ENCODE data around the gene C2CD3.

Gene C2CD3, protein sequence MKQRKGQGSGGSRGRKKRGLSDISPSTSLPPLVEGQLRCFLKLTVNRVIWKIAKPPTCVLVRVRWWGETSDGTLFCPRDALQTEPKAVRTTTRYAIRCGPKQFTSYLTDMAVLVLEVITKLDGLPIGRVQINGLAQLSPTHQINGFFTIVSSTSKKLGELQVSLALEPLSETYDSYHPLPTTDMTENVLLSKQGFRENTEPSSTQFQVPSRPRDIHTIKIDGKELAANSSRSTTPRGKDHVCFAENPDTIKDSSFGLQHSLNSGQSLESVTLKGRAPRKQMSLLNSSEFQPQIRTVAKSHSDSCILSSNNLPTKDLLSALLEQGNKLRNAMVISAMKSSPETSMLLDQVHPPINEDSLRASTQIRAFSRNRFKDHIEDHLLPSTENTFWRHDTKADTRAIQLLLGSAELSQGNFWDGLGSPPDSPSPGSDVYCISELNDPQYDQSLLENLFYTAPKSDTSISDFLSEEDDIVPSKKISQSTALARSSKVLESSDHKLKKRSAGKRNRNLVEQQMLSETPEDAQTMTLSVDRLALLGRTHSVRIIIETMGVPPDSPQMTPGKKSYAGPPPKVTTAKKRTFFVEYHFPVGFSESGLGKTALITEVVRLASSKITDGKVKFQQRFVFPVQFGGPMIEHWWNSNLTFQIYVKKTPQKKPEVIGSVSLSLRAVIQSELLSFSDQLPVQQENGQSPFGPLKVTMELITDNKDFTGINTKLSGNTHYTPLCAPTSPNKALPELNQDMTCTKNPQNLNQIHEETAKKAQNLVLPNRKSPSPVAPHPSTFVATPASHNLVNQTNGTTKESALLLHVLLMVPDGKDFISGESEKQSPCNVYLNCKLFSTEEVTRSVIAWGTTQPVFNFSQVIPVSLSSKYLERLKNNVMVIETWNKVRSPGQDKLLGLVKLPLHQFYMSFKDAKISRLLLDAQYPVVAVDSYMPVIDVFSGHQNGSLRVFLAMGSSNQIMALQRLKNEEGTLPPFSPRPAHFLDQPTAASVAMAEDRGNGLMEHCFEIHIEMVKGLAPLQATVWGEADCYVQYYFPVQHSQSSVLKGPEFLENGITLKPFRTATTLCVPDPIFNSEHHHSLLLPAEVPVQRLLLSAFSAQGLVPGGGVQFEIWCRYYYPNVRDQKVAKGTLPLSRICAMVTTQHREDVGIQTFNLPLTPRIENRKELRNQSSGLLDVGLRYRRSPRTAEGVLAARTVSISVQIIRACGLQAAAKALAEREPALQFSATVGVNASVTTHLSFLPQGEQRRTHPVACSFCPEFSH (N-terminal part only)

DNA sequence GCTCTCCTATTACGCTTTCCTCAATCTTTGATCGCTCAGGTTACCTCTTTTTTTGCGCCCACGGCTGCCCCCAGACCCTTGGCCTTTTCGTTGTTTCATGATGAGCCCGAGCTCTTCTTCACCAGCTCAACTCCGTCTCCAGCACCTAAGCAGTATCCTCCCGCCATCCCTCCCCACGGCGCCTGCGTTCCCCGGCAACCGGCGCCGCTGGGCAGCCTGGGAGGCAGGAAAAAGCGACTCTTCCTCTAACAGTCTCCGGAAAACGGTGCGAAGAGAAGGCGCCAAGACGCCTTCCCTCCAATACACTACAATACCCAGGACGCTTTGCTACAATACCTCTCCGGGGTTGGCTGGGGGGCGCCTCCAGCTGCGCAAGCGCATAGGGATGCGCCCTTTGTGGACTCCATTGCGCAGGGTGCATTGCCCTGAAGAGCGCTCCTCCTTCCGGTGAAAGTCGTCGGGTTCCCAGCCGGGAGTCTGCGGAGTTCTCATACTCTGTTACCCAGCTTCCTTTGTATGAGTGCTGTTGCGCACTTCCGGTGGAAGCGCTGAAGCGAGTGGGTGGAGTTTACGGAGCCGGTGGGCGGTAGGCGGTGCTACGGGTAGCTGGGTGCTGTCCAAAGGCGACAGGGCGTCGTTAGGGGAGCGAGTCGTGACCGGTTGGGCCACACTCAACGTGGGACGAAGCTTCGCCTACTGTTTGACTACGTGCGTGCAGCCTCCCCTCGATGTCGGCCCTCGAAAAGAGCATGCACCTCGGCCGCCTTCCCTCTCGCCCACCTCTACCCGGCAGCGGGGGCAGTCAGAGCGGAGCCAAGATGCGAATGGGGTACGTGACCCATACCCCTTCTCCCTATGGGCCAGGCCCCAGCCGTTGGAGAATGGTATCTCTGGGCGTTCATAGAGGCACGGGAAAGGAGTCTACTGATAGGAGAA lies at the start of gene C2CD3, which contains the start of gene PPME1:
C2CD3 (minus strand) TSS at position 309 of the 936 bp plus-strand sequence; CDS start at position 99, 210 bp downstream.
PPME1 (plus strand) TSS at position 596 of the 936 bp plus-strand sequence; CDS start at position 729, 133 bp downstream.
- DNase-seq, result peak; percentile 99

DNA sequence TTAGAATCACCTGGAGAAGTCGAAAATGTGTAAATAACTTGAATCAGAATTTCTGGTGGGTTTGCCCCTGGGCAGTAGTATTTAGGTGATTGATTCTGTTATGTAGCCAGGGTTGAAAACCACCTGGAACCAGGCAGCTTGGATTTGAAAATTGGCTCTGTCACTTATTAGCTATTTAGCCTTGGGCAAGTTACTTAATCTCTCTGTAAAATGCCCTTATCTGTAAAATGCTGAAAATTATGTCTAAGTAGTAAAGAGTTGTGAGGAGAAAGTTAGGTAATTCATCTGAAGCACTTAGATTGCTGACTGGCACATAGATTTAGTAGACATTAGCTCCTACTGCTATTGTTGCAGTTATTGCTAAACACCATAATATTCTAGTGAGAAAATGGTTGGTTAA lies 49.6 kb upstream of the C2CD3 start:
- DNase-seq, result no peak

DNA sequence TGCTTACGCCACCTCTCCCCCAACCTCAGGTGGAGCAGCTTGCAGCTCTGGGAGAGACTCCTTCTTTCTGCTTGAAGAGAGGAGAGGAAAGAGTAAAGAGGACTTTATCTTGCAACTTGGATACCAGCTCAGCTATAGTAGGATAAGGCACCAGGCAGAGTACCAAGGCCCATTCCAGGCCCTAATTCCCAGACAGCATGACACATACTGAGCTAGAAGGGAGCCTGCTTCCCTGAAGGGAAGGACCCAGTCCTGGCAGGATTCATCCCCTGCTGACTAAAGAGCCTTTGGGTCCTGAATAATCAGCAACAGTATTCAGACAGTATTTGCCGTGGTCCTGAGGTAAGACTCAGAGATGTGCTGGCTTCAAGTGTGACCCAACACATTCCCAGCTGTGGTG lies 41.7 kb upstream of the C2CD3 start:
- DNase-seq, result no peak

DNA sequence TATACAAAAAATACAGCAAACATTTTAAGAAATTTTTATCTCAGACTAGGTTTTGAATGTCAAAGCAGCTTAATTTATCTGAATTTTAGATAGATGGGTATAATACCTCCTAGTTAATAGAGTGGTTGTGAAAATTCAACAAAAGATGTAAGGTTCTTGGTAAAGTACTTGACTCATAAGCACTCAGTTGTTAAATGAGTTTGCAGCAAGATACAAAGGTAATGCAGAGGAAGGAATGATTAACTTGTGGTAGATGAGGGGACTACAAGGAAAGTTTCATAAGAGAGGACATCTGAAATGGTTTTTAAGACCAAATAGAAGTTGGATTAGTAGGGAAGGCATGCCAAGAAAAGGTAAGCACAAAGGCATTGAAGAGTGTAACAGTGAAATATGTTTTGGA lies 37.7 kb upstream of the C2CD3 start:
- DNase-seq, result no peak

DNA sequence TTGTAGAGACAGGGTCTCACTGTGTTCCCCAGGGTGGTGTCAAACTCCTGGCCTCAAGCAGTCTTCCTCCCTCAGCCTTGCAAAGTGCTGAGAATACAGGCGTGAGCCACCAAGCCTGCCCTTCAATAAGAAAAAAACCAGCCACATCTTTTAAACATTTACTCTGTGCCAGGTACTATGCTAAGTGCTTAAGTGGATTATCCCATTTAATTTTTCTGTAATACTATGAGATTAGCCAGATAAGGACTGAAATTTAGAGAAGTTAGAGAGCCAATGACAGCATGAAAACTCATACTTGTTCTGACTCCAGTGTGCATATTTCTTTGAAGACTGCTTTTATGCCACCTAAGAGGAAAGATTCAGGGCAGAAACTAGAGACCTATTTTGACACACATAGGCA lies 35.9 kb upstream of the C2CD3 start:
- no peak for DNase-seq

DNA sequence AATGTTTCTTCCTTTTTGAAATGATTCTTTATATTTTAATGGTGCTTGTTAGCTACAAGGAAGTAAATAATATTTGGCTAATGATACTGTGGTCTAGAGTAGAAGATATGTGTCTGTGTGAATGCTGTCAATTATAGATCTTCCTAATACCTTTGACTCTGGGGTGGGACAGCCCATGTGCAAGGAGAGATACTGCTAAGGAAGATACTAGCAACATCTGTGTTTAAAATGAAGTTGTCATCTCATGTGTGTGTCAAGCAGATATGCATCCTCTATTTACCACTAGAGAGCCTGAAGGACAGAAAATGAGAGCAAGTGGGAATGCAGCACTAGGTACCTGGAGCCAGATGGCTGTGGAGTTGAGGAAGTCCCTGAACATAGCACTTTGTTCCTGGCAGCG lies 34.4 kb upstream of the C2CD3 start:
- DNase-seq, result no peak

DNA sequence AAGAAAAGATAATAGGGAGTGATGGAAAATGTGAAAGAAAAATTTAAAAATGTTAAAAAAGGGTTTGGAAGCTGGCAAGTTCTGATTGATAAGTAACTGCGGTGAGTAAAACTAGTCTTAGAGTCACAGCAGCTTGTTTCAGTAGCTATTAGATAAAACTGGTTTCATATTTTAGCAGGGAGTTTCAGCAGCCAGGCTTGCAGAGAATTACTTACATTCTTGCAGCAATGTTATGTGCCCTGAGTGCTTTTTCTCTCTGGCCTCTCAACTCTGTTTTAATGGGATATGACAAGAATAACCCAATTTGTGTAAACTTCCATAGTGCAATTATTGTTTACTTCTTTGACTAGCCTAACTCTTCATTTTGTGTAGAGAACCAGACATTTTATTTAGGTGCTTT lies 33.9 kb upstream of the C2CD3 start:
- DNase-seq, result no peak

DNA sequence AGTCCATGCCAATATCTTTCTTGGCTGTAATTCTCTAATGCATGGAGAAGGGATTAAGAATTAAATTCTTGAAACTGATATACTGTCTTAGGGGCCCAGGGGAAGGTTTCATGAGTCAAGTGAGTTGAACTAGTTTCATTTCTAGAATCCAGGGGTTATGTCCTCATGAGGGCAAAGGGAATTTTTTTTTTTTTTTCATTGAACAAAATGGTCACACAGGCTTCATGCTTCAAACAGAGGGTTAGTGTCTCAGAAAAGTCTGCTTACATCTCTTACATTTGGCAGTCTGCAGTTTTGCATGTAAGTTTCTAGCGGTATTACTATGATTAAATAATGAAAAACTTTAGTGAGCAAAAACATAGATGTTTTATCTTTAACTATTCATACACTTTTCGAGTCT lies 33.2 kb upstream of the C2CD3 start:
- no peak for DNase-seq

DNA sequence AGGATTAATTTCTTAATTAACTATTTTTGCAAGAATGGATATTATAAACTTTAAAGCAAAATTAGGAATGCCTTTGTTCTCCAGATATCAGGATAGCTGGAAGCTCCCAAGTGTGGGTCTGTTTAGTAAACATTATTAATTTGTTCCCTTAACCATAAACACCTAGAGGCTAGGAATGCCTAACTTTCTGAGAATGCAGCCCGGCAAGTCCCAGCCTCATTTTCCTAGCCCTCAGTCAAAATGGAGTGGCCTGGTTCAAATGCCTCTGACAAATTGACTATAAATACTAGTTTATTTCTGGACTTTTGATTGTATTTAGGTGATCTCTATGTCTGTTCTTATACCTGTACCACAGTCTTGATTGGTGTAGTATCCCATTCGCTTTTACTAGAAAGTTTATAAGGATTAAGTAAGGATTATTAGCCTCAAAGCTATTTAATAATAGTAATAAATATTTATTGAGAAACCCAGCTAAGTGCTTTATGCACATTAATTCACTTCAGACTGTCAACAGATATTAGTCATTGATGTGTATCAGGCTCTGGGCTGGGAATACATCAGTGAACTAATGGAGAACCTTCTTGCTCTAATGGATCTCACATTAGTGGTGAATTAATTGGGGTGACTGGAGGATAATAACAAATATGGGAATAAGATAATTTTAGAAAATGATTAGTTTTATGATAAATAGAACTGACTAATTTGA lies 26.1 kb upstream of the C2CD3 start:
- DNase-seq, result no peak

DNA sequence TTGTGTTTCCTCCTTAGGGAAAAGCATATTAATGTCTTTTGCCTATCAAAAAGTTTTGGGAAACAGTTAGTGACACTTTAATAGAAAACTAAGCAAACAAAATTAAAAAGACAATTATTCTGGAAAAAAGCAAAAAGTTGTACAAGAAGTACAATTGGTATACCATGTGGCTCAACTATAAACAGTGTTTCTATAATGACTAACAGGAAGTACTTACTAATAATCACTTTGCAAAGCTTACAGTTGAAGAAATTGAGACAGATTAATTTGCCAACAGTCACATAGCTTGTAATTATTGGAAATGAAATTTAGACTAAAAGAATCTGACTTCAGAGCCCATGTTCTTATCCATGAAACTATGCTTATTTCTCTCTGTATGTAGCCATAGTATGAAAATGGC lies 25.0 kb upstream of the C2CD3 start:
- no peak for DNase-seq

DNA sequence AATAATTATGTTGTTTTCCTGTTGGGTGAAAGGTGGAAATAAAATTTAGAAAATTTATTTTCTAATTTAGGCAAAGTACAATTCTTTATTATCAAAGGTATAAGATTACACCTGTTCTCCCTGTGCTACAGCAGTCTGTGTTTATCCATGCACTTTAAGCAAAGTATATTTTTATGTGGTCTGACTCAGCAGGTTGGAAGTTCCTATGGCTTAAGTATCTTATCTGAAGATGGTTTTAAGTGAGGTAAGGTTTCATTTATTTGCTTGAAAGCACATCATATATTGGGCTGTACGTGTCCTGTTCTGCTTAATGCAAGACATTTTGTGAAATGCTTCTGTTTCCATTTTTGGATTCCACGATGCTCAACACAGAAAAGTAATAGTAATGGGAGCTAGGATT lies 14.9 kb upstream of the C2CD3 start:
- DNase-seq, result no peak

DNA sequence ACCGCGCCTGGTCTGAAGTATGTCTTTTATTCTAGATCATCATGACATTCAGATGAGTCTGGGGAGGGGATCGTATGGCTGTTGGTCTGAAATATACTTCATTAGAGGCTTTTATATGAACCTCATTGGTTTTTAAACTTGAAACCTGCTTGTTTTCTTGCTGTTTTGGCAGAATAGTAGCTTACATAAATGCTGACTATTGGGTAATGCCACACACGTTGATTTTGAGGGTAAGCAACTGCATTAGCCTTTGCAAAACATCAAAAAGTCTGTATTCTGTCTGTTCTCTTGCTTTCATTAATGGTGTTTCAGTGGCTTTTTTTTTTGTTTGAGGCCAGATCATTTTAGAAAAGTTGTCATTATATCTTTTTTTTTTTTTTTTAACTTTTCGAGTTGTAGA lies 14.5 kb upstream of the C2CD3 start:
- DNase-seq, result no peak

DNA sequence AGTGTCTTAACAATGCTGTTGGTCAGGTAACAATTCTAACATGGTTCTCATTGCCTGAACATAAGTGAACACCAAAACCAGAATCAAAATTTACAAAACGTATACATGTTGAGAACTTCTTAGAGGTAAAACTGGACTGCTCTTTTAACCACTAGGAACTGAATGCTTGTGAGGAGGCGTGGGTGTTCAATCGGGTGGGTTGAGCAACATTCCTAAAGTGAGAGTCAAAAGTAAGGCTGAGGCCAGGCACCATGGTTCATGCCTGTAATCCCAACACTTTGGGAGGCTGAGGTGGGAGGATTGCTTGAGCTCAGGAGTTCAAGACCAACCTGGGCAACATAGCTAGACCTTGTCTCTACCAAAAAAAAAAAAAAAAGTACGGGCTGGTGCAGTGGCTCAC lies 11.8 kb upstream of the C2CD3 start:
- DNase-seq, result no peak

DNA sequence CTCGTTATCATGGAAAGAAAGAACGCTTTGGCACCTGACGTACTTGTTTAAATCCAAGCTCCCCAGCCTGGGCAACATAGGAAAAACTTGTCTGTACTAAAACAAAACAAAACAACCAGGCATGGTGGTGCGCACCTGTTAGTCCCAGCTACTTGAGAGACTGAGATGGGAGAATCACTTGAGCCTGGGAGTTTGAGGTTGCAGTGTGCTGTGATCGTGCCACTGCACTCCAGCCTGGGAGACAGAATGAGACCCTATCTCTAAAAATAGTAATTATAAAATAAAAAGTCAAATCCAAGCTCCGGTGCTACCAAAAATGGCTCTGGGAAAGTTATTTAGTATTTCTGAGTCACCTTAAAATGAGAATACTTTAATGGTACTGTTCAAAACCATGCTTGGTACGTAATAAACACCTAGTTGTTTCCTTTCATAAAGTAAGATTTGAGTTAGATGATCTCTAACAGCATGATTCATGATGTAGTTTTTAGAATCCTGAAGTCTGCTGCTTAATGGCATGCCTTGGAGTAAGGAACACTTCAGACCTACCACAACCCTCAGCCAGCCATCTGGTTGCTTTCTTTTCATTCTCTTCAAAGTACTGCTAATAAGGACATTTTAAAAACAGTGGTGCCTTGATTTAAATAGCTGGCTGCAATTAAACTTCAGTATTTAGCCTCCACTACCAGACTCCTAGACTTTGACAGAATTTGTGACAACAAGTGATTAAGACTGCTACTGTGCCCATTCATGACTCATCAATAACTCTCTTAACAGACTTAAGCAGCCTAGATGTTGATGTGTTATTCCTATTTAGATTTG lies 8.6 kb upstream of the C2CD3 start:
- no peak for DNase-seq

DNA sequence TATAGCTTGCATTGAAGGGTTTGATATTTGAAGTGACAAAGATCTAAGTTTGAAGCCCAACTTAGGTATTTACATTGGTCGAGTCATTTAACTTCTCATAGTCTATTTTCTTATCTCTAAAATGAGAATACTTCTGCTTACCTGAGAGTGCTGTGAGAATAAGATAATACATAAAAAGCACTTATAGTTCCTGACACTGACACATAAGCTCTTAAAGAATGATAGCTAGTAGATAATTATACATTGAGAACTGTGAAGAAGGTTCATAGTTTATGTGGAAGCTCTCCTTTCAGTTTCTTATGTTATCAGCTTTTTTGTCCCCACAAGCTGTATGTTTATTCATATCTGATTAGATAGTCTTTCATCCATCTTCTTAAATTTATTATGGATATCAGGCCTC lies 5.1 kb upstream of the C2CD3 start:
- no peak for DNase-seq

DNA sequence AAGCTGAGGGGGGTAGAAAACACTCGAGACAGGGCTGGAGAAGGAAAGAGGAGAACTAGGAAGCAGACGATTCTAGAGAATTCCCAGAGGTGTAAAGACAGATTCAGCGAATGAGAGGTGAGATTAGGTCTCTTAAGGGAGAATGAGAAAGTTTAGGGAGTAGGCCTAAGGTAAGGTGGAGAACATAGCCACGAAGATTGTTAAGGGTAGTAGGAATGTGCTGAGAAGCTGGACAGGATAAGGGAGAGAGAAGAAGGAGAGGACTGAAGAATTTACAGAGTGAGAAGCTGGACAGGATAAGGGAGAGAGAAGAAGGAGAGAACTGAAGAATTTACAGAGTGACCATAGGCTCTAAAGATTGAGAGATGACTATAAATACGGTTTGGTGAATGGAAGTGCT lies 1.2 kb upstream of the C2CD3 start:
- no peak for DNase-seq

DNA sequence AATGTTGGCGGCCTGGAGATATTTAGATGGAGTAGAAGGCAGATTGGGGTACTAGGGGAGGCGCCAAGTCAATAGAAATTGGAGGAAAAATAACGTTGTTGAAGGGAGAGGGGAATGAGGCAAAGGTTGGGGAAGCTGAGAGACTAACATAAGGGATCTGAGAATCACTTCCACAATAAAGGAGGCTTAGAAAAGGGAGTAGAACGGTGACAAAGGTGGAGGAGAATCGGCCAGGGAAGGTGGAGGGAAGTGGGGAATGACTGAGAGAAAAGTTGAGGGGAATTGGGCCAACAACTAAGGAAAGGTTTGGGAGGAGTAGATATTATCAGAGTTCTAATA lies 797 bp upstream of the C2CD3 start:
- DNase-seq, result peak in 1 of 2 experiments; percentile 31

DNA sequence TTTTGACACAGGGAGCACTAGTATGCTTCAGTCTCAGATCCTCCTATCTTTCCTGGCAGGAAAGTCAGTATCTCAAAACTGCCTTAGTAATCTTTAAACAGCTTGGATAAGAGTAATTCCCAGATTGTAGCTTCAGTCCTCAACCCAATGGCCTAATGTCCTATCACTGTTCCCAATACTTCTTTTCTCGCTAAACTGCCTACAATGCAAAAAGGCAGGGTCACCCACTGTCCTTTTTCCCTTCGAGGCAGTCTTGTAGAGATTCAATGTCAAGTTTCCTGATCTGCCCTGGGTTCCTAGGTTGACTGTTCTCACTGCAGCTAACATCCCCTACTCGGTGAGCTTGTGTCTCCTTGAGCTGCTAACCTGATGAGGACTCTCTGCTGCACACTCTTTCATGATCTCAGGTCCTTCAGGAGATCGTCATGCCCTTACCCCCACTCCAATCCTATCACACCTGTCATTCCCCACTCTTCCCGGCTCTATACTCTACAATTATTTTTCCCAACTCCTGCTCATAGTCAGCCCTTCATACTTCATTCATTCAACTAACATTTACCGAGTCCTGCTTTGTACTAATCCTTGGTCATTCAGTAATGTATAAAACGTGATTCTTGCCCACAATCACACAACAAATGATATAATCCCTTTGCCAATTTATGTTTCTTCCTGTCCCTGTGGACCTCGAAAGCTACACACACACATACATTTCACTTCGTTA lies 904 bp downstream of the C2CD3 start:
- no peak for DNase-seq

DNA sequence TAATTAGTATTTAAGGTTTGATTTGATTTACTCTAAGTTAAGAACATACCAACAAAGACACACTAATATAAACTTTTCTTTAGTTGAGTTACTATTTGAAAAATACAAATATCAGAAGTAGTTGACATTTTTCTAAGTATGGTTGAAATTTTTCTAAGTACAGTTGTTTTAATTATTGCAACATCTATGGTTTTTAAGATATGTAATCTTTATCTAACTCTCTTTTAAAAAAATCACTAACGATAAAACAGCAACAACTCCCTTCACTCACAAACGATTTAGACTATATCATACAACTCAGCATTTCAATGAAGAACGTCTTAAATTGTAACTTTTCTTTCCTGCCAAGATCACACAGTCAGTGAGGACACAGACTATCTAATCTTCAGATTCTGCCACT lies 2.0 kb downstream of the C2CD3 start:
- DNase-seq, result no peak
